Keratinocyte (primary cell): Measurements from ENCODE around the gene DCPS. TPM values are rescaled to one million over a fixed set of nuclear protein-coding genes. Genes with fewer than 3 reads are reported as not detected.

Experiments
- DNase-seq: peaks from one replicate; pipeline ENCODE4 v3.0.0-alpha.2; 2011; ENCODE audit warnings: low read depth, missing footprints, low spot score
- FAIRE-seq: peaks from 2 replicates; lab custom pipeline; 2011; peaks lifted over from hg19 to GRCh38; lab: Jason Lieb, UNC
- H2AFZ ChIP-seq: 2 replicates; pipeline ENCODE4 v1.6.0; 2012; ENCODE audit warnings: low read length, control low read depth, inconsistent platforms; ENCODE audit not compliant: control insufficient read depth
- H3K27ac ChIP-seq: 2 replicates; pipeline ENCODE4 v1.5.1; 2011; ENCODE audit warnings: low read length; ENCODE audit not compliant: control insufficient read depth, insufficient read depth
- H3K27me3 ChIP-seq: 3 replicates; pipeline ENCODE4 v1.6.0; 2011; ENCODE audit warnings: low read length; ENCODE audit not compliant: control insufficient read depth, insufficient read depth; ENCODE audit errors: extremely low read depth
- H3K36me3 ChIP-seq, 2 experiments: 2 replicates in 1 of 2; 3 replicates in 1 of 2; pipeline ENCODE4 v1.5.1; 2011; ENCODE audit warnings: low read length in 2 of 2, mild to moderate bottlenecking in 1 of 2; ENCODE audit not compliant: control insufficient read depth in 2 of 2, insufficient read depth in 2 of 2; ENCODE audit errors: extremely low read depth in 1 of 2
- H3K4me1 ChIP-seq: 3 replicates; pipeline ENCODE4 v1.5.1; 2011; ENCODE audit warnings: low read length; ENCODE audit not compliant: control insufficient read depth, insufficient read depth; ENCODE audit errors: extremely low read depth
- H3K4me2 ChIP-seq: 3 replicates; pipeline ENCODE4 v1.6.0; 2011; ENCODE audit warnings: low read depth, low read length; ENCODE audit not compliant: control insufficient read depth, insufficient read depth; ENCODE audit errors: extremely low read depth
- H3K4me3 ChIP-seq, 3 experiments: fragments of 200-600 bp in 1 of 3; sonication (generic) in 1 of 3; 2 replicates in 2 of 3; 3 replicates in 1 of 3; pipeline ENCODE4 v1.5.1; 2011 to 2016; ENCODE audit warnings: low read length in 3 of 3, mild to moderate bottlenecking in 3 of 3, control low read depth in 2 of 3, inconsistent platforms in 1 of 3, low read depth in 1 of 3, mixed read lengths in 1 of 3, mixed run types in 1 of 3, moderate library complexity in 1 of 3; ENCODE audit not compliant: control insufficient read depth in 2 of 3, insufficient read depth in 2 of 3; ENCODE audit errors: extremely low read depth in 1 of 3
- H3K79me2 ChIP-seq: 2 replicates; pipeline ENCODE4 v1.6.0; 2012; ENCODE audit warnings: low read length; ENCODE audit not compliant: control insufficient read depth, insufficient read depth
- H3K9ac ChIP-seq: 3 replicates; pipeline ENCODE4 v1.6.0; 2011; ENCODE audit warnings: low read length; ENCODE audit not compliant: control insufficient read depth, insufficient read depth; ENCODE audit errors: extremely low read depth
- H3K9me1 ChIP-seq: 3 replicates; pipeline ENCODE4 v1.6.0; 2011; ENCODE audit warnings: low read length; ENCODE audit not compliant: control insufficient read depth, insufficient read depth; ENCODE audit errors: extremely low read depth
- H3K9me3 ChIP-seq: 2 replicates; pipeline ENCODE4 v1.5.1; 2012; ENCODE audit warnings: low read depth, low read length; ENCODE audit not compliant: control insufficient read depth
- H4K20me1 ChIP-seq: 3 replicates; pipeline ENCODE4 v1.6.0; 2011; ENCODE audit warnings: low read length; ENCODE audit not compliant: control insufficient read depth, insufficient read depth; ENCODE audit errors: extremely low read depth
- CTCF ChIP-seq, 3 experiments: IDR thresholded peaks in 1 of 3; conservative IDR thresholded peaks in 1 of 3; optimal IDR thresholded peaks in 1 of 3; 2 replicates in 2 of 3; 3 replicates in 1 of 3; pipeline versions ENCODE3 to v1.5.1; 2011; ENCODE audit warnings: low read length in 3 of 3, mild to moderate bottlenecking in 3 of 3, moderate library complexity in 2 of 3, control low read depth in 1 of 3, inconsistent platforms in 1 of 3; ENCODE audit not compliant: insufficient read depth in 2 of 3; ENCODE audit errors: extremely low read depth in 1 of 3
- EZH2 ChIP-seq: IDR thresholded peaks from one replicate; pipeline ENCODE4 v1.6.1; 2012; ENCODE audit warnings: inconsistent platforms, mild to moderate bottlenecking, low read length, moderate library complexity
- dilution Hi-C: fragments of 300-500 bp; cut with MboI; formaldehyde crosslinking; loops from one replicate; pipeline ENCODE4 v1.7.0; 2020; ENCODE audit warnings: low sequenced_read_pairs; ENCODE audit not compliant: extremely low pct_ligation_motif_present
- polyA plus RNA-seq, 5 experiments: library from polyadenylated mRNA; depleted of rRNA in 3 of 5; stranded (reverse) in 3 of 5; stranded (forward) in 1 of 5; unstranded in 1 of 5; fragments of >200 nt; gene quantifications; 1 replicate in 1 of 5; 2 replicates in 3 of 5; 3 replicates in 1 of 5; pipeline versions ENCODE4 v1.2.1 to v1.2.3, GENCODE V29; 2011 to 2012; ENCODE audit warnings: missing spikeins in 2 of 5, low read depth in 1 of 5, low replicate concordance in 1 of 5

DCPS gene
- polyA plus RNA-seq, 1 donor (not counting 4 experiments of a cell fraction or from before 2014, with no cell fraction given): 31.3 TPM

DNA sequence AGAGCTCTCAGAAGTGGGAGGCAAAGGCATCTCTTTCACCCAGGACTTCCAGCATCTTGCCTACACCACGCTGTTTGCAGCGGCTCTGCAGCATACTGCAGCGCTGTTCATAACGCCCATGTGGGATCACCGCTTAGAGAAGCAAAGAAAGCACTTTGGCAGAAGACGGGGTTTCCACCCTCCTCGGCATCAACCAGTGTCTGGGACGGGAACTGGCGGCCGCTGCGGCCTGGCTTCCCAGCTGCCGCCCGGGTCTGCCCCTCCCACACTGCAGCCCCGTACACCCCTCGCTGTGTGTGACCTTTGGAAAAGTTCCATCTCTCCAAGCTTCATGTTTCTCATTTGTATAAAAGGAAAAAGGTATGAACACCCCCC is 21.5 kb upstream of the DCPS start:
- peak overlapping the region; percentile 80 for H3K9ac ChIP-seq
- dilution Hi-C loops: no loop called here
- FAIRE-seq: no peak

GRCh38 chr11:126282736-126283591 is 20.9 kb upstream of the DCPS start, which contains the start of gene TIRAP:
TIRAP (plus strand) TSS chr11:126283093; CDS start chr11:126290895, 7,802 bp downstream.
- FAIRE-seq: no peak
- peaks cover 20% of the 10 kb centered on the region for H3K4me1 ChIP-seq

More for the DNA sequence above, 21.5 kb upstream of the DCPS start:
- Histone ChIP-seq H3K4me3 (peak overlapping the region; percentile 56 to 82 (median 74)), H3K9me1 (no peaks in the 10 kb centered on the region), H3K36me3 (peaks cover 3 to 5% of the 10 kb centered on the region in 2 experiments), H3K9me3 (no peaks in the 10 kb centered on the region), H2AFZ (peak overlapping the region; percentile 84), H3K27ac (peak overlapping the region; percentile 42), H4K20me1 (no peaks in the 10 kb centered on the region), H3K79me2 (no peaks in the 10 kb centered on the region), H3K27me3 (no peaks in the 10 kb centered on the region), H3K4me1 (peaks cover 20% of the 10 kb centered on the region), H3K4me2 (peak overlapping the region; percentile 98)
- DNase-seq: no peak
- no peak for TF ChIP-seq EZH2
- no peak for TF ChIP-seq CTCF (optimal IDR thresholded peaks at IDR 0.05 in 1 of 3, IDR thresholded peaks at IDR 0.05 in 1 of 3, conservative IDR thresholded peaks at IDR 0.05 in 1 of 3; ENCODE audit: extremely low read depth in 1 of 3, insufficient read depth in 2 of 3, low read length in 3 of 3)

More at GRCh38 chr11:126282736-126283591, 20.9 kb upstream of the DCPS start, which contains the start of gene TIRAP:
- TF ChIP-seq EZH2: no peak
- TF ChIP-seq CTCF (optimal IDR thresholded peaks at IDR 0.05 in 1 of 3, IDR thresholded peaks at IDR 0.05 in 1 of 3, conservative IDR thresholded peaks at IDR 0.05 in 1 of 3; ENCODE audit: extremely low read depth in 1 of 3, insufficient read depth in 2 of 3, low read length in 3 of 3): peak in 1 of 3 experiments; percentile 3
- H2AFZ ChIP-seq: peak within 1 kb of the TSS; percentile 91
- no peaks in the 10 kb centered on the region for H3K9me1 ChIP-seq
- H3K9me3 ChIP-seq: no peaks in the 10 kb centered on the region
- DNase-seq: no peak
- dilution Hi-C loops: no loop called here
- no peaks in the 10 kb centered on the region for H3K36me3 ChIP-seq
- H3K27me3 ChIP-seq: no peaks in the 10 kb centered on the region
- no peaks in the 10 kb centered on the region for H3K79me2 ChIP-seq
- H3K4me3 ChIP-seq: peak within 1 kb of the TSS; percentile 56 to 82 (median 74)
- peak within 1 kb of the TSS; percentile 98 for H3K4me2 ChIP-seq
- no peaks in the 10 kb centered on the region for H4K20me1 ChIP-seq
- H3K9ac ChIP-seq: peak within 1 kb of the TSS; percentile 80
- peak within 1 kb of the TSS; percentile 73 for H3K27ac ChIP-seq
